GM12875 (cell line): ENCODE measurements around the gene PPP6R3.

ENCODE experiments used
- H3K4me3 ChIP-seq: one replicate; pipeline ENCODE4 v1.5.1; 2011; ENCODE audit warnings: low read depth, low read length, control low read depth
- TF ChIP-seq, protein P1 (sequence below): IDR thresholded peaks from 2 replicates; pipeline ENCODE4 v1.5.1; 2011; ENCODE audit warnings: low read depth, mild to moderate bottlenecking, control low read depth, inconsistent platforms, low read length, moderate library complexity, borderline replicate concordance; ENCODE audit not compliant: insufficient read depth

The PPP6R3 gene, protein sequence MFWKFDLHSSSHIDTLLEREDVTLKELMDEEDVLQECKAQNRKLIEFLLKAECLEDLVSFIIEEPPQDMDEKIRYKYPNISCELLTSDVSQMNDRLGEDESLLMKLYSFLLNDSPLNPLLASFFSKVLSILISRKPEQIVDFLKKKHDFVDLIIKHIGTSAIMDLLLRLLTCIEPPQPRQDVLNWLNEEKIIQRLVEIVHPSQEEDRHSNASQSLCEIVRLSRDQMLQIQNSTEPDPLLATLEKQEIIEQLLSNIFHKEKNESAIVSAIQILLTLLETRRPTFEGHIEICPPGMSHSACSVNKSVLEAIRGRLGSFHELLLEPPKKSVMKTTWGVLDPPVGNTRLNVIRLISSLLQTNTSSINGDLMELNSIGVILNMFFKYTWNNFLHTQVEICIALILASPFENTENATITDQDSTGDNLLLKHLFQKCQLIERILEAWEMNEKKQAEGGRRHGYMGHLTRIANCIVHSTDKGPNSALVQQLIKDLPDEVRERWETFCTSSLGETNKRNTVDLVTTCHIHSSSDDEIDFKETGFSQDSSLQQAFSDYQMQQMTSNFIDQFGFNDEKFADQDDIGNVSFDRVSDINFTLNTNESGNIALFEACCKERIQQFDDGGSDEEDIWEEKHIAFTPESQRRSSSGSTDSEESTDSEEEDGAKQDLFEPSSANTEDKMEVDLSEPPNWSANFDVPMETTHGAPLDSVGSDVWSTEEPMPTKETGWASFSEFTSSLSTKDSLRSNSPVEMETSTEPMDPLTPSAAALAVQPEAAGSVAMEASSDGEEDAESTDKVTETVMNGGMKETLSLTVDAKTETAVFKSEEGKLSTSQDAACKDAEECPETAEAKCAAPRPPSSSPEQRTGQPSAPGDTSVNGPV

DNA sequence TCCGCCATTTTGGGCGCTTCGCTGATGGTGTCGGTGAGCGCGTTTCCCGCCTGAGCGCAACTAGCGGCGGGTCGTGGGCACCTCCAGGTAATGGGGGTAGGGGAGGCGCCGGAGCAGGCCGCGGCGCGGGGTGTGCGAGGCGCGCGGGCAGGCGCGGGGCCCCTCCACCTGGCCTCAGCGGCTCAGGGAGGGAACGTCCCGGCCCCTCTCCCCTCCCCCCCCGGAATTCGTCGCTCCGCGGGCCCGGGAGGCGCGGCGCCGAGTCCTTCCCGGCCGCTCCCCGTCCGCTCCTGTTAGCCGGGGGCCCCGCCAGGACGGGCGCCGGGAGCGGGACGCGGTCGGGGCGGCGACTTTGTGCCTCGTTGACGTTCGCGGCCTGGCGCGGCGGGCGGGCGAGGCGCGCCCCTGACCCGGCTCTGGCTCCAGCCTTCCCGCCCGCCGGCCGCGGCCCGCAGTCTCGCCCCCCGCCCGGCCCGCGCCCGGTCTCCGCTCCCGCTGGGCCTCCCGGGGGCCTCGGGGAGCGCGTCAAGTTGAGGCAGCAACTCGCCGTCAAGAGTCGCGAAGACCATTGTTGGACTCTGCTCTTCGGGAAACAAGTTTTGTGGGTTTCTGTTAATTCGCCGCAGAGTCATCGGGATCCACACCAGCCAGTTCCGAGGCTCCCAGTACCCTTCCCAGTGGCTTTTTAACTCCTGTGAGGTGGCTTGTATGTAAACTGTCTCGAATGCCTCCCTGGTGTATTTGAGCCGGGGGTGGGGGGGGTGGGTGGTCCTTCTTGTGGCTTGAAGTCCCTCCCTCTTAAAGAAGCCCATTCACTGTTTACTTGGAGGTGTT is at the start of gene PPP6R3:
PPP6R3 (plus strand) TSS at position 12 of the 834 bp plus-strand sequence. CDS start 76,913 bp downstream, outside the sequence.
- TF ChIP-seq, protein P1, sequence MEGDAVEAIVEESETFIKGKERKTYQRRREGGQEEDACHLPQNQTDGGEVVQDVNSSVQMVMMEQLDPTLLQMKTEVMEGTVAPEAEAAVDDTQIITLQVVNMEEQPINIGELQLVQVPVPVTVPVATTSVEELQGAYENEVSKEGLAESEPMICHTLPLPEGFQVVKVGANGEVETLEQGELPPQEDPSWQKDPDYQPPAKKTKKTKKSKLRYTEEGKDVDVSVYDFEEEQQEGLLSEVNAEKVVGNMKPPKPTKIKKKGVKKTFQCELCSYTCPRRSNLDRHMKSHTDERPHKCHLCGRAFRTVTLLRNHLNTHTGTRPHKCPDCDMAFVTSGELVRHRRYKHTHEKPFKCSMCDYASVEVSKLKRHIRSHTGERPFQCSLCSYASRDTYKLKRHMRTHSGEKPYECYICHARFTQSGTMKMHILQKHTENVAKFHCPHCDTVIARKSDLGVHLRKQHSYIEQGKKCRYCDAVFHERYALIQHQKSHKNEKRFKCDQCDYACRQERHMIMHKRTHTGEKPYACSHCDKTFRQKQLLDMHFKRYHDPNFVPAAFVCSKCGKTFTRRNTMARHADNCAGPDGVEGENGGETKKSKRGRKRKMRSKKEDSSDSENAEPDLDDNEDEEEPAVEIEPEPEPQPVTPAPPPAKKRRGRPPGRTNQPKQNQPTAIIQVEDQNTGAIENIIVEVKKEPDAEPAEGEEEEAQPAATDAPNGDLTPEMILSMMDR: no peak
- peak within 1 kb of the TSS; percentile 79 for H3K4me3 ChIP-seq

DNA sequence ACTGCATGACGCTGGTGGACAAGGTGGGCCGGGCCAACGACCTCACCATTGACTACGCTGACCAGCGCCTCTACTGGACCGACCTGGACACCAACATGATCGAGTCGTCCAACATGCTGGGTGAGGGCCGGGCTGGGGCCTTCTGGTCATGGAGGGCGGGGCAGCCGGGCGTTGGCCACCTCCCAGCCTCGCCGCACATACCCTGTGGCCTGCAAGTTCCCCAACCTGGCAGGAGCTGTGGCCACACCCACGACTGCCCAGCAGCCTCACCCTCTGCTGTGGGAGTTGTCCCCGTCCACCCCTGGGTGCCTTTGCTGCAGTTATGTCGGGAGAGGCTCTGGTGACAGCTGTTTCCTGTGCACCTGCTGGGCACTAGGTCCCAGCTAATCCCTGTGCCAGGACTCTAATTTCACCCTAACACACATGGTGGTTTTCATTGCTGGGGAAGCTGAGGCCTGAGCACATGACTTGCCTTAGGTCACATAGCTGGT is 49.0 kb upstream of the PPP6R3 start:
- TF ChIP-seq, protein P1: no peak
- no peak overlapping the region for H3K4me3 ChIP-seq

DNA sequence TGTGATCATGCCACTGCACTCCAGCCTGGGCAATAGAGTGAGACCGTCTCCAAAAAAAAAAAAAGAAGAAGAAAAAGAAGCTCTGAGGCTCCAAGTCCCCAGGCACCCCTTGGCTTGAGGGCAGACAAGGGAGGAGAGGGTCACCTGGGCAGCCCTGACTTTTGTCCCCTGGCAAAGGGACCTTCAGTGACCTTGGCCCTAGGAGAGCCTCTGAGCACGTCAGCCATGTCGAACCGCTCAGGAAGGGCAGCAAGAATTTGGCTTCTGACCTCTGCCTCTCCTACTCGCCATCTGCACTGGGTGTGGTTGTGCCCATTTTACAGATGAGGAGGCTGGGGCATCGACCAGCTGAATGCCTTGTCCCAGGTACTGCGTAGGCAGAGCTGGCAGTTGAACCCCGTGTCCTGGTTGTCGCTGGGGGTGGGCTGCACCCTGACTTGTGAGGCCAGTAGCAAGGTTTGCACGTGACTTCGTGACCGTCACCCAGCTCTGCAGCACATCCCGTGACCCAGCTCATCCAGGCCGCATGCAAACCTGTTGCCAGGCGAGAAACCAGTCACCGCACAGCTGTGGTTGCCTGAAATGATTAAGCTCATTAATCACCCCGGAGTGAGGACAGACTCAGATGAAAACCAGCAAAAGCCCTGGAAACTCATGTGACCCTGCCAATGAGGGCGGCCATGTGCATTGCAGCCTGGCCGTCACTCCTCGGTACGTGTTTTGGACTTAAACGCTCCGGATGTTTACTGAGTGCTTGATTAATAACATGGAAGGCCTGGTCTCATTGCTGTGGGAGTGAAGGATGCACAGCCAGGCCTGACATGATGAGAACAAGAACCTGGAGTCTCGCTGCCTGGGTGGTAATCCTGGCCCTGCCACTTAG is 47.7 kb upstream of the PPP6R3 start:
- TF ChIP-seq, protein P1: no peak

DNA sequence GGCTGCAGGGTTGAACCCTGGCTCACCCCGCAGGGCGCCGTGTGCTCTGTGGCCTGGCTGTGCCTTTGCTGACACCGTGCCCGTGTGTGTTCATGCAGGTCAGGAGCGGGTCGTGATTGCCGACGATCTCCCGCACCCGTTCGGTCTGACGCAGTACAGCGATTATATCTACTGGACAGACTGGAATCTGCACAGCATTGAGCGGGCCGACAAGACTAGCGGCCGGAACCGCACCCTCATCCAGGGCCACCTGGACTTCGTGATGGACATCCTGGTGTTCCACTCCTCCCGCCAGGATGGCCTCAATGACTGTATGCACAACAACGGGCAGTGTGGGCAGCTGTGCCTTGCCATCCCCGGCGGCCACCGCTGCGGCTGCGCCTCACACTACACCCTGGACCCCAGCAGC is 47.0 kb upstream of the PPP6R3 start:
- TF ChIP-seq, protein P1: no peak
- no peak overlapping the region for H3K4me3 ChIP-seq

More for the DNA sequence above, 47.7 kb upstream of the PPP6R3 start:
- no peak overlapping the region for H3K4me3 ChIP-seq

DNA sequence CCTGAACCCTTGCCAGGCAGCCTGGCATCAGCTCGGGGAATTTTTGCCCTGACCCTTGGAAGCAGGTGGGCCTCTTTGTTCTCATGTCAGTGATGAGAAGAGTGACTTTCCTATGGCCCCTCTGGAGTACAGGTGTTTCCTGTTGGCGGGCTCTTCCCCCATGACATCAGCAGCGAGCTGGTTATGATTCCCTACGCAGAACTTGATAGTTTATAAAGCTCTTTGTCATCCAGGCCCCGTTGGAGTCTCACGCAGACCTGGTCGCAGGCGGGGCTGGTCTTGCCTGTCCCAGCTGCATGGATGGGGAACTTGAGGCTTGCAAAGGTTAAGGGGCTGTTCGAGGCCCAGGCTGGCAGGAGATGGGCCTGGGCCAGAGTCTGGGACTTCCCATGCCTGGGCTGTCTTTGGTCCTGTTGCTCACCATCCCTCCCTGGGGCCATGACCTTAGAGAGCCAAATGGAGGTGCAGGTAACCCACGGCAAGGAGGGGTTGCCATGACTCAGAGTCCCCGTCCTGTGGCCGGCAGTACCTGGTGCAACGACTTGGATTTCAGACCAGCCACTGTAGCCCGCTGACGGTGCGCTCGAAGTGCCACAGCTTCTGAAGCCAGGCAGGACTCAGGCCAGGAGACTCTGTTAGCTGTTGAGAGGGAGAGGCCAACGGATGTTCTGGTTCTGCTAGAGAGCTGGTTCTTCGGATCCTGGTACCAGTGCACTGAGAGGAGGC is 45.9 kb upstream of the PPP6R3 start:
- no peak overlapping the region for H3K4me3 ChIP-seq
- TF ChIP-seq, protein P1: no peak
